HepG2 (cell line): ENCODE measurements around the gene USP32. TPM values are rescaled to one million over a fixed set of nuclear protein-coding genes. Genes with fewer than 3 reads are reported as not detected.

Experiments
- ATAC-seq: fragments of 200-7000 bp; cut with Tn5 transposase; 3 replicates; pipeline ENCODE4 v1.9.1; 2020; ENCODE audit warnings: mild to moderate bottlenecking, moderate library complexity
- BruUV-seq: library from RNA; stranded (reverse); fragments of 400-500 nt; replicated peaks from 2 replicates; lab custom pipeline; 2021; lab: Mats Ljungman, UMichigan
- CTCF ChIA-PET: fragments of 300-600 bp; formaldehyde crosslinking; extraction: SDS; loops from one replicate; lab custom pipeline; 2021; ENCODE audit warnings: low total read pairs, inconsistent platforms, low intra/inter-chr PET ratio; lab: Yijun Ruan, JAX
- POLR2A ChIA-PET: fragments of 350-600 bp; sonication (Branson Sonifier 250); formaldehyde crosslinking; loops from one replicate; lab custom pipeline; 2020; ENCODE audit warnings: antibody characterized with exemption, inconsistent platforms; lab: Yijun Ruan, JAX
- DNase-seq: peaks from one replicate; pipeline ENCODE4 v3.0.0-alpha.2; 2015; ENCODE audit warnings: low spot score
- FAIRE-seq: peaks from 3 replicates; lab custom pipeline; 2011; peaks lifted over from hg19 to GRCh38; lab: Jason Lieb, UNC
- H2AFZ ChIP-seq: one replicate; pipeline ENCODE4 v1.6.1; 2011; ENCODE audit warnings: low read length, inconsistent platforms
- H3K27ac ChIP-seq: fragments of 300-600 bp; 3 replicates; pipeline ENCODE4 v1.8.0; 2011; ENCODE audit warnings: mixed run types, mild to moderate bottlenecking, mixed read lengths, low read length, inconsistent platforms; ENCODE audit not compliant: insufficient read depth; ENCODE audit errors: extremely low read length
- H3K27me3 ChIP-seq, 2 experiments: fragments of 200-600 bp in 1 of 2; 2 replicates in 1 of 2; 3 replicates in 1 of 2; pipeline versions ENCODE4 v1.6.0 to v1.8.0; 2011; ENCODE audit warnings: low read length in 2 of 2, mild to moderate bottlenecking in 2 of 2, moderate library complexity in 2 of 2, inconsistent platforms in 1 of 2; ENCODE audit not compliant: insufficient read depth in 2 of 2, control insufficient read depth in 1 of 2
- H3K36me3 ChIP-seq, 2 experiments: fragments of 200-600 bp in 1 of 2; replicated peaks in 1 of 2; 2 replicates in 1 of 2; 3 replicates in 1 of 2; pipeline versions ENCODE4 v1.5.1 to v1.8.0; 2011; ENCODE audit warnings: low read length in 2 of 2, inconsistent platforms in 1 of 2; ENCODE audit not compliant: insufficient read depth in 2 of 2, control insufficient read depth in 1 of 2
- H3K4me1 ChIP-seq: 2 replicates; pipeline ENCODE4 v1.5.1; 2012; ENCODE audit warnings: low read length, inconsistent platforms; ENCODE audit not compliant: insufficient read depth
- H3K4me2 ChIP-seq: 2 replicates; pipeline ENCODE4 v1.6.0; 2011; ENCODE audit warnings: low read depth, low read length, inconsistent platforms
- H3K4me3 ChIP-seq, 3 experiments: fragments of 200-600 bp in 1 of 3; sonication (generic), shearing (Covaris generic) in 1 of 3; replicated peaks in 1 of 3; 2 replicates each; pipeline ENCODE4 v1.5.1; 2011 to 2016; ENCODE audit warnings: low read length in 3 of 3, inconsistent platforms in 2 of 3, low read depth in 2 of 3, mild to moderate bottlenecking in 2 of 3, control low read depth in 1 of 3, mixed read lengths in 1 of 3; ENCODE audit not compliant: insufficient read depth in 1 of 3
- H3K79me2 ChIP-seq: one replicate; pipeline ENCODE4 v1.6.1; 2011; ENCODE audit warnings: low read length, inconsistent platforms; ENCODE audit not compliant: insufficient read depth
- H3K9ac ChIP-seq: 2 replicates; pipeline ENCODE4 v1.6.0; 2011; ENCODE audit warnings: mild to moderate bottlenecking, low read depth, low read length, inconsistent platforms; ENCODE audit not compliant: insufficient read depth
- H3K9me3 ChIP-seq: 2 replicates; pipeline ENCODE4 v1.5.1; 2012; ENCODE audit warnings: mild to moderate bottlenecking, low read length
- H4K20me1 ChIP-seq: 2 replicates; pipeline ENCODE4 v1.6.0; 2011; ENCODE audit warnings: inconsistent platforms, mild to moderate bottlenecking, low read length, moderate library complexity; ENCODE audit not compliant: insufficient read depth
- FOXM1 ChIP-seq: sonication (generic); formaldehyde crosslinking; IDR thresholded peaks from 2 replicates; pipeline ENCODE4 v1.5.0; 2020; ENCODE audit warnings: missing genetic modification reagents
- IKZF5 ChIP-seq: IDR thresholded peaks from 2 replicates; pipeline ENCODE4 v1.6.1; 2018; ENCODE audit warnings: missing genetic modification reagents, mild to moderate bottlenecking, missing compliant biosample characterization
- MIER2 ChIP-seq: IDR thresholded peaks from 2 replicates; pipeline ENCODE4 v1.6.1; 2016; ENCODE audit warnings: missing biosample characterization, missing genetic modification reagents
- MTF1 ChIP-seq: sonication (generic); formaldehyde crosslinking; IDR thresholded peaks from 2 replicates; pipeline ENCODE4 v1.5.0; 2020; ENCODE audit warnings: missing genetic modification reagents
- NAIF1 ChIP-seq: sonication (generic); formaldehyde crosslinking; IDR thresholded peaks from 2 replicates; pipeline ENCODE4 v1.5.0; 2020; ENCODE audit warnings: mild to moderate bottlenecking, missing genetic modification reagents, borderline replicate concordance
- NFYB ChIP-seq: sonication (generic); formaldehyde crosslinking; IDR thresholded peaks from 2 replicates; pipeline ENCODE4 v1.4.0; 2020; ENCODE audit warnings: missing genetic modification reagents
- RBAK ChIP-seq: sonication (generic); formaldehyde crosslinking; IDR thresholded peaks from 2 replicates; pipeline ENCODE4 v1.5.1; 2020; ENCODE audit warnings: mild to moderate bottlenecking, missing genetic modification reagents
- ZNF138 ChIP-seq: sonication (generic); formaldehyde crosslinking; IDR thresholded peaks from 2 replicates; pipeline ENCODE4 v1.5.0; 2020; ENCODE audit warnings: mild to moderate bottlenecking, low read depth, missing genetic modification reagents
- ZNF230 ChIP-seq: sonication (generic); formaldehyde crosslinking; IDR thresholded peaks from 2 replicates; pipeline ENCODE4 v1.4.0; 2020; ENCODE audit warnings: mild to moderate bottlenecking, missing genetic modification reagents
- ZNF333 ChIP-seq: sonication (generic); formaldehyde crosslinking; IDR thresholded peaks from 2 replicates; pipeline ENCODE4 v1.4.0; 2020; ENCODE audit warnings: mild to moderate bottlenecking, missing genetic modification reagents, borderline replicate concordance
- ZNF607 ChIP-seq: sonication (generic); formaldehyde crosslinking; IDR thresholded peaks from 2 replicates; pipeline ENCODE4 v1.5.1; 2020; ENCODE audit warnings: missing genetic modification reagents, mild to moderate bottlenecking, borderline replicate concordance
- ZNF670 ChIP-seq: sonication (generic); formaldehyde crosslinking; IDR thresholded peaks from 2 replicates; pipeline ENCODE4 v1.8.0; 2022; ENCODE audit warnings: mild to moderate bottlenecking, missing genetic modification reagents, borderline replicate concordance
- ZNF75D ChIP-seq: sonication (generic); formaldehyde crosslinking; IDR thresholded peaks from 2 replicates; pipeline ENCODE4 v1.8.1; 2023; ENCODE audit warnings: missing genetic modification reagents, mild to moderate bottlenecking, borderline replicate concordance
- WGBS: methylation state at CpG from one replicate; pipeline ENCODE4 v1.1.6; 2017; ENCODE audit warnings: low lambda C conversion rate; 5-methylcytosine and 5-hydroxymethylcytosine counted together
- in situ Hi-C: cut with HindIII; loops from 2 replicates; pipeline ENCODE4 v1.10.0; 2017; ENCODE audit warnings: low pct_unique_long_range_greater_than_20kb; ENCODE audit not compliant: extremely low pct_ligation_motif_present
- intact Hi-C: fragments of 100-400 bp; cut with micrococcal nuclease; formaldehyde crosslinking; loops from one replicate; pipeline ENCODE4 v1.10.0; 2022; ENCODE audit not compliant: unreplicated experiment
- polyA plus RNA-seq, 8 experiments: library from polyadenylated mRNA; depleted of rRNA in 3 of 8; stranded (reverse) in 7 of 8; unstranded in 1 of 8; fragments of >200 nt; fragmentation: Illumina TruSeq in 4 of 8; extraction: Trizol in 4 of 8; gene quantifications; 2 replicates each; pipeline versions ENCODE4 v1.2.1 to v1.2.3, GENCODE V29; 2011 to 2016; ENCODE audit warnings: low read depth in 4 of 8, missing spikeins in 1 of 8, mixed read lengths in 1 of 8; ENCODE audit not compliant: insufficient read depth in 1 of 8
- total RNA-seq, 5 experiments: library from RNA; depleted of rRNA; stranded (reverse); fragments of >200 nt; fragmentation: Illumina TruSeq; extraction: Trizol; gene quantifications; 2 replicates each; pipeline ENCODE4 v1.2.3, GENCODE V29; 2016; ENCODE audit warnings: low read depth in 1 of 5
- TF ChIP-seq, protein P1 (sequence below): sonication (generic); formaldehyde crosslinking; IDR thresholded peaks from 2 replicates; pipeline ENCODE4 v1.4.0; 2020; ENCODE audit warnings: missing genetic modification reagents, borderline replicate concordance
- TF ChIP-seq, protein P2 (sequence below): sonication (generic); formaldehyde crosslinking; IDR thresholded peaks from 2 replicates; pipeline ENCODE4 v1.5.0; 2020; ENCODE audit warnings: missing genetic modification reagents, mild to moderate bottlenecking, borderline replicate concordance
- TF ChIP-seq, protein P3 (sequence below): IDR thresholded peaks from 2 replicates; pipeline ENCODE4 v1.6.1; 2016; ENCODE audit warnings: low read depth, borderline replicate concordance

USP32 gene
- total and polyA plus RNA-seq, 2 of the 13 experiments (the other 11 are each of a cell fraction or from before 2014, with no cell fraction given) = 24.9 to 39.9 TPM

DNA sequence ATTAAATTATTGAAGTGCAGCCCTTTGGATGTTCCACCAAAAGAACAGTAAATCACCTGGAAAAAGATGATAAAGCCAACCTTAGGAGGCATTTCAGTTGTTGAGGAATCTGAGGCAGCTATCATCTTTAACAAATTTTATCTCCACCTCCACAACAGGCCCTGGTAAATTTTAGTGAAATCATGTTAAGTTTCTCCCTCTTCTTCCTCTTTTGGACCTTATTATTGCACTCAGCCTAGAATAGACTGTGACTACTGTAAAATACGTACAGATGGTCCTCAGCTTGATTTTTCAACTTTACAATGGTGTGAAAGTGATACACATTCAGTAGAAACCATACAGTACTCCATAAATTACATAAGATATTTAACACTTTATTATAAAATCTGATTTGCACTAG lies 90.3 kb downstream of the USP32 start:
- CTCF ChIA-PET = no interaction called here
- H3K9me3 ChIP-seq = no peaks in the 10 kb centered on the region

More for the DNA sequence above, 90.3 kb downstream of the USP32 start:
- H4K20me1 ChIP-seq = no peaks in the 10 kb centered on the region
- in situ Hi-C loops (no loop called here), intact Hi-C loops (no loop called here)
- H2AFZ ChIP-seq = no peak overlapping the region
- BruUV-seq = no TSS peak
- H3K4me3 ChIP-seq = no peak overlapping the region
- no peaks in the 10 kb centered on the region for H3K27me3 ChIP-seq
- no peak overlapping the region for H3K27ac ChIP-seq
- WGBS = 91% methylated on average over 1 of the region's 1 CpG
- FAIRE-seq = no peak
- POLR2A ChIA-PET = no interaction called here
- no peak overlapping the region for H3K9ac ChIP-seq
- peaks cover 12% of the 10 kb centered on the region; the same call in 1 of the 2 replicates for H3K4me1 ChIP-seq
- ATAC-seq = no peak
- H3K36me3 ChIP-seq = peaks cover 2 to 5% of the 10 kb centered on the region in 2 experiments; a peak in 2 of 5 replicates
- H3K79me2 ChIP-seq = peaks cover 9% of the 10 kb centered on the region
- no peak for DNase-seq
- no peak for TF ChIP-seq IKZF5 (CRISPR knock-in tag)
- TF ChIP-seq, protein P1, sequence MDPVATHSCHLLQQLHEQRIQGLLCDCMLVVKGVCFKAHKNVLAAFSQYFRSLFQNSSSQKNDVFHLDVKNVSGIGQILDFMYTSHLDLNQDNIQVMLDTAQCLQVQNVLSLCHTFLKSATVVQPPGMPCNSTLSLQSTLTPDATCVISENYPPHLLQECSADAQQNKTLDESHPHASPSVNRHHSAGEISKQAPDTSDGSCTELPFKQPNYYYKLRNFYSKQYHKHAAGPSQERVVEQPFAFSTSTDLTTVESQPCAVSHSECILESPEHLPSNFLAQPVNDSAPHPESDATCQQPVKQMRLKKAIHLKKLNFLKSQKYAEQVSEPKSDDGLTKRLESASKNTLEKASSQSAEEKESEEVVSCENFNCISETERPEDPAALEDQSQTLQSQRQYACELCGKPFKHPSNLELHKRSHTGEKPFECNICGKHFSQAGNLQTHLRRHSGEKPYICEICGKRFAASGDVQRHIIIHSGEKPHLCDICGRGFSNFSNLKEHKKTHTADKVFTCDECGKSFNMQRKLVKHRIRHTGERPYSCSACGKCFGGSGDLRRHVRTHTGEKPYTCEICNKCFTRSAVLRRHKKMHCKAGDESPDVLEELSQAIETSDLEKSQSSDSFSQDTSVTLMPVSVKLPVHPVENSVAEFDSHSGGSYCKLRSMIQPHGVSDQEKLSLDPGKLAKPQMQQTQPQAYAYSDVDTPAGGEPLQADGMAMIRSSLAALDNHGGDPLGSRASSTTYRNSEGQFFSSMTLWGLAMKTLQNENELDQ (CRISPR knock-in tag) = no peak
- no peak for TF ChIP-seq ZNF333 (CRISPR knock-in tag)
- TF ChIP-seq ZNF230 (CRISPR knock-in tag) = no peak
- TF ChIP-seq, protein P2, sequence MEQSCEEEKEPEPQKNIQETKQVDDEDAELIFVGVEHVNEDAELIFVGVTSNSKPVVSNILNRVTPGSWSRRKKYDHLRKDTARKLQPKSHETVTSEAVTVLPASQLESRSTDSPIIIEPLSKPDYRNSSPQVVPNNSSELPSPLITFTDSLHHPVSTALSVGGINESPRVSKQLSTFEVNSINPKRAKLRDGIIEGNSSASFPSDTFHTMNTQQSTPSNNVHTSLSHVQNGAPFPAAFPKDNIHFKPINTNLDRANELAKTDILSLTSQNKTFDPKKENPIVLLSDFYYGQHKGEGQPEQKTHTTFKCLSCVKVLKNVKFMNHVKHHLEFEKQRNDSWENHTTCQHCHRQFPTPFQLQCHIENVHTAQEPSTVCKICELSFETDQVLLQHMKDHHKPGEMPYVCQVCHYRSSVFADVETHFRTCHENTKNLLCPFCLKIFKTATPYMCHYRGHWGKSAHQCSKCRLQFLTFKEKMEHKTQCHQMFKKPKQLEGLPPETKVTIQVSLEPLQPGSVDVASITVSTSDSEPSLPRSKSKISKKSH (CRISPR knock-in tag) = no peak
- TF ChIP-seq RBAK (CRISPR knock-in tag) = no peak
- no peak for TF ChIP-seq NAIF1 (CRISPR knock-in tag)
- no peak for TF ChIP-seq NFYB (CRISPR knock-in tag)
- no peak for TF ChIP-seq FOXM1 (CRISPR knock-in tag)
- TF ChIP-seq ZNF138 = no peak
- TF ChIP-seq MTF1 (CRISPR knock-in tag) = no peak
- no peak for TF ChIP-seq MIER2
- TF ChIP-seq ZNF607 (CRISPR knock-in tag) = no peak
- TF ChIP-seq, protein P3, sequence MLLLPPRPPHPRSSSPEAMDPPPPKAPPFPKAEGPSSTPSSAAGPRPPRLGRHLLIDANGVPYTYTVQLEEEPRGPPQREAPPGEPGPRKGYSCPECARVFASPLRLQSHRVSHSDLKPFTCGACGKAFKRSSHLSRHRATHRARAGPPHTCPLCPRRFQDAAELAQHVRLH (CRISPR knock-in tag) = no peak
- no peak for TF ChIP-seq ZNF670 (CRISPR knock-in tag)
- TF ChIP-seq ZNF75D (CRISPR knock-in tag) = no peak
- TF ChIP-seq, all 625 proteins: peak for 0
- no peak overlapping the region for H3K4me2 ChIP-seq
